GM21515 (cell line): Measurements from ENCODE around the gene CCDC18.

Experiments
- ATAC-seq: cut with Tn5 transposase; IDR thresholded peaks from one replicate; pipeline ENCODE4 v1.9.1; 2021; ENCODE audit not compliant: unreplicated experiment

The CCDC18 gene

DNA sequence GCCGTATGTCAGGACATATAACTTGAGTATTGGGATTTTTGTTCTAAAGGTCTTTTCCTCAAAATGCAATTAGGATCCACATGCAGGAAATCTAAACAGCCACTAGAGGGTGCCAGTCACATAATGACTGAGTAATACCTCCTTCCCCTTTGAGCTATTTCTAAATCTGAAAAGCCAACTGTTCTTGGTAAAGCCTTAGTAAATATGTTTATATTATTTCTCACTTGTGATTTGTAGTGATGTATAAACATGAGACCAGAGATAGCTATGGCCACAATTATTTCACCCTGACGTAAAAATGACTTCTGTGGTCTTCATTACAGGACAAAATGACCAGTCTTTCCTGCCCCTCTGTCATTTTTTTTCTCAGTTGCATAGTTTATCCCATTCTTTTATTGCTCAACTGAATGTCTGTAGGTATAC lies 124.2 kb downstream of the CCDC18 start:
- no peak for ATAC-seq

DNA sequence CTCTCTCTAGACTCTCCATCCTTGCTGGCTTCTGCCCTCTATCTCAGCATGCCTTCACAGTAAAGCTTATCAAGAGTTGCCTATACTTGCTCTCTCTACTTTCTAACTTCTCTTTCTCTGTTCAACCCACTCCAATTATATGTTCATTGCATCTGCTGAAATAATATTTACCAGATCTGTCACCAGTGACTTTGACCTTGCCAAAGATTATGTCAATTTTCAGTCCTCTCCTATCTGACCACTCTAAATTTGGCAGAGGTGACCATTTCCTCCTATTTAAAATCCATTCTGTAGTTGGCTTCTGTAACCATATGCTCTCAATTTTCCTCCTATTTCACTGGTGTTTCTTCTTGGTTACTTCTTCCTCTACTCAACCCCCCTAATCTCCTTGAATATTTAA lies 126.4 kb downstream of the CCDC18 start:
- ATAC-seq: no peak

DNA sequence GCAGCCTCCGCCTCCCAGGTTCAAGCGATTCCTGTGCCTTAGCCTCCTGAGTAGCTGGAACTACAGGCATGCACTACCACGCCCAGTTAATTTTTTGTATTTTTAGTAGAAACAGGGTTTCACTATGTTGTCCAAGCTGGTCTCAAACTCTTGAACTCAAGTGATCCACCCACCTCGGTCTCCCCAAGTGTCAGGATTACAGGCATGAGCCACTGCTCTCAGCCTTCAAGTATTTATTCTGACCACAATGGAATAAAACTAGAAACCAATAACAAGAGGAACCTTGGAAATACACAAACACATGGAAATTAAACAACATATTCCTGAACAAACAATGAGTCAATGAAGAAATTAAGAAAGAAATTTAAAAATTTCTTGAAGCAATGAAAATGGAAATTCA lies 132.5 kb downstream of the CCDC18 start:
- ATAC-seq: no peak

DNA sequence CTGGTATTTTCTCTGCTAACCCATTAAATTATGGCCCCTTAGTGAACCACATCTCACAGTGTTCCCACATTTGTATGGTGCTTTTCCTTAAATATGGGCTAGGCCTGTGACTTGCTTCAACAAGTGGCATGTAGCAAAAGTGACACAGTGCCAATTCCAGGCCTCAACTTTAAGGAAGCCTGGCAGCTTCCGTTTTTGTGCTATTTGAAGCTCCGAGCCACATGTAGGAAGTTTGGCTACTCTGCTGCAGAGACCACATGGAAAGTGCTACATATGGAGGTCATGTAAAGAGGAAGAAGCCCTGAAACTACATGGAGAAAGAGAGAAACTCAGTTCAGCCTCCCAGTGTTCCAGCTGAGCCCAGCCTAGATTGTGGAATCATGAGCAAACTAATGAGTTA lies 136.7 kb downstream of the CCDC18 start:
- no peak for ATAC-seq

DNA sequence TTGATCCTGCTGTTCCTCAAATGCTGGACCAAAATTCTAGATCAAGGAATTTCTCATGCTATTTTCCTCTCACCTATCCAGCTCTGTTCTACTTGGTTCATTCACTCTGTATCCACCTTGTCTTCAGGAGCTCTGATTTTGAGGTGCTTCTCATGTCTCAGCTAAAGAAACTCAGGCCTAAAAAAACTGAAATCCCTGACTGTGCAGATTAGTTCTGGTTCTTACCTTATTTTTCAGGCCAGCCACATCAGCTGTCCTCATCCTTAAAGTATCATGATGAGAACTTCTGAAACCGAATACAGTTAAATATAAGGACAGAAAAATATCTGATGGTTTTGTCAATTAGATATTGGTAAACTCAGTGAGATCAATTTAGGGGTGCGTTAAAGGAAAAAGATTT lies 137.4 kb downstream of the CCDC18 start:
- ATAC-seq: no peak

DNA sequence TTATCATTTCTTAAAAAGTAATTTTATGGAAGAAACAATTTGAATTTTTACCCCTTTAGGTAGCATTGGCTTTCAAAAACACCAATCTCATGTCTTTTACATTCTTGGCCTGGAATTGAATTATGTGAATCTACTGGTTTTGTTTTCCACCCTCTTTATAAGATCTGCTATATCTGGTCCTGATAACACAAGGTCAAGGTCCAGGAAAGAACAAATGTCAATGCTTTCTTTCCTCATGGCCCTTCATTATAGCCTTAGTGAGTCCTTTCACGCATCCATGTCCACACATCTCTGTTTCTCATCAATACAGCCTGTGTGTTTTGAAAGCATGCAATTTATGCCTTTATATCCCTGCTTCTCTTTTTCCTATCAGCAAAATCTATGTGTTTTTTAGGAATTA lies 141.2 kb downstream of the CCDC18 start:
- ATAC-seq: no peak

DNA sequence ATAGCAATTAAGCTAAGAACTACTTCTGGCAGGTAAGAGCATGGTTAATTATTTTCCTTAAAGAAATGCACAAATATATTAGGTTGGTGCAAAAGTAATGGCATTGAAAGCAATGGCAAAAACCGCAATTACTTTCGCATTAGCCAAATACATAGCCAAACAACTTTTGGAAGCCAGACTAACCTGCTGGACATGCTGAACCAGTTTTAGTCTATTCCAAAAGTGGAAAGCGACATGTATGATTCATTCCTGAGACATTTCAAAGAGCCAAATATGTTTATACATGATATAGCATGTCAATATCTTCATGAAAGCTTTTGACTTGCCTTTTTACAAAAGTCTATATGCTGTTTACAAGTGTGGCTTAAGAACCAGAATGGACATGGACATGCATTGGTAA lies 141.8 kb downstream of the CCDC18 start:
- no peak for ATAC-seq

DNA sequence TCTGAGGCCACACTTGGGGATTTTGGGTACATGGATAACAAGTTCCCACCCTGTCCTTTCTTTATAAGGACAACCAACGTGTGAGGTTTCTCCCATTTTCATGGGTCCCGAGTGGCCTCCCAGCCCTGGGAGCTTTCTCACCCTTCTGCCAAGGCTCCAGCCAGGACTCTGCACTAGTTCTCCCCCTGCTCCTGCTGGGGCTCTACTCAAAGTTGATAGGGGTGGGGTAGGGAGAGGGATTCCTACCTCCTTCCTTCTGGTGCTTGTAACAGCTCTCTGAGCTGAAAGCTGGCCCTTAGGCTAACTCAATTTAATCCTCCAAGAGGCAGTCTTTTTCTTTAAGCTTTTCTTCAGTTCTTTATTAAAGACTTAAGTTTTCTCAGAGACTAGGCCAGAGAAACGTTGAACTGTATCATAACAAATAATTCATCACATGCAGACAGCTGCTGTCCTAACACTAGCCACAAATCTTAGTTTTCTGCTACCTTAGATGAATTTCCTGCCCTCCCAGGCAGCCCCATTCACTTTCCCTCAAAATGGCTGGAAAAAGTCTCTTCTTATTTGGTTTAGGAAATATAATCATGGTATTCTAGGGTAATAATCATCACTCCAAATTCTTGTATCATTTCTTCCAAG lies 142.8 kb downstream of the CCDC18 start:
- ATAC-seq: no peak

DNA sequence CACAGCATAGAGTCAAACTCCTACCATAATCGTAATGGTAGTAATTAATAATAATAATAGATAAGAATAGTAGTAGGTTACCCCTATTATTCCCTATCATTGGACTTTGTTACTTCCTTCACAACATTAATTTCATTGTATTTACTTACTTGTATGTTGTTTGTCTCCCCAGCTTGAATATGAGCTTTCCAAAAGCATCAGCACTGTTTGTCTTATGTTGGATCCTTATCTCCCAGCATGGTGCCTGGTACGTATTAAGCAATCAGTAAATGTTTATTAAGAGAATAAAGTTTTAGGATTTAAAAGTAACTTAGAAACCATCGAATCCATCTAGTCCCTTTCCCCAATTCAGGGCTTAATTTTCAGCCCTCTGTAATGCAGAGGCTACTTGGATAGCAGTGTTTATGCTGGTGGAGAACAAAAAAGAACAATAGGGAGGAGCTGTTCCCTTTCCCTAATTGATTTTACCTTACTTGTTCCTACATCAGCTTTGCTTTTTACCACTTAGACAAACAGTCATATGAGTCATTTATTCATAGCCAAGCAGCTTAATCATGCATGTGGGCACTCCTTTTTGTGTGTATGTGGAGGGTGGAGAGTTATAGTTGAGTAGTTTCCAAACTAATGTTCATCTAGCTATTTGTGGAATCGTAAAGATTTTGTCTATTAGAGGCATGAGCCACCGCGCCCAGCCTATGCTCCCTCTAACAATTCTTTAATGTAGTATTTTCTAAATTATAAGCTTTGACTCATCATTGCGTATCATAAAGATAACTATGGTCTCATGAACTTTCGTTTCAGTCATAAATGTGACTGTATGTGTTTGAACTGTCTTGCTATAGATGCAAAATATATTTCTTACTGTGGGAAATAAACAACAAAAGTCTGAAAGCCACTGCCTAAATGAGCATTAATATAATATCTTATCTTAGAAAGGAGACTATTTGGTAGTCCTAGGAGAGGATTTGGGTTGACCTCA lies 144.3 kb downstream of the CCDC18 start:
- no peak for ATAC-seq
